ENCODE measurements around the gene GARIN5B.

Gene GARIN5B

GRCh38 chr19:55314396-55314795 lies 48.7 kb downstream of the GARIN5B start:
- Histone ChIP-seq H3K27ac (ENCODE audit: low read depth, low read length) (no peak overlapping the region), H2AFZ (ENCODE audit: low read length, unreplicated experiment) (no peak overlapping the region)

GRCh38 chr19:55312621-55313512 lies 50.2 kb downstream of the GARIN5B start:
- Histone ChIP-seq H3K79me2 (ENCODE audit: control insufficient read depth, insufficient read depth, low read length, unreplicated experiment) (no peaks in the 10 kb centered on the region), H3K27me3 (ENCODE audit: insufficient read depth, low read length) (no peaks in the 10 kb centered on the region), H3K4me1 (ENCODE audit: control insufficient read depth, insufficient read depth, low read length, unreplicated experiment) (no peaks in the 10 kb centered on the region), H3K36me3 (ENCODE audit: insufficient read depth, low read length) (no peaks in the 10 kb centered on the region), H3K27ac (ENCODE audit: low read depth, low read length) (no peak overlapping the region), H3K4me3 (ENCODE audit: low read depth, low read length) (no peak overlapping the region), H2AFZ (ENCODE audit: low read length, unreplicated experiment) (no peak overlapping the region)

More at GRCh38 chr19:55314396-55314795, 48.7 kb downstream of the GARIN5B start:
- H3K36me3 ChIP-seq (ENCODE audit: insufficient read depth, low read length): no peaks in the 10 kb centered on the region
- no peaks in the 10 kb centered on the region for H3K79me2 ChIP-seq (ENCODE audit: control insufficient read depth, insufficient read depth, low read length, unreplicated experiment)
- no peaks in the 10 kb centered on the region for H3K27me3 ChIP-seq (ENCODE audit: insufficient read depth, low read length)
- H3K4me1 ChIP-seq (ENCODE audit: control insufficient read depth, insufficient read depth, low read length, unreplicated experiment): no peaks in the 10 kb centered on the region
- H3K4me3 ChIP-seq (ENCODE audit: low read depth, low read length): no peak overlapping the region

- no peak overlapping the region for H3K27ac ChIP-seq (ENCODE audit: low read depth, low read length)
- no peak overlapping the region for H3K4me3 ChIP-seq (ENCODE audit: low read depth, low read length)
- H3K36me3 ChIP-seq (ENCODE audit: insufficient read depth, low read length): no peaks in the 10 kb centered on the region
- no peaks in the 10 kb centered on the region for H3K79me2 ChIP-seq (ENCODE audit: control insufficient read depth, insufficient read depth, low read length, unreplicated experiment)
- H3K4me1 ChIP-seq (ENCODE audit: control insufficient read depth, insufficient read depth, low read length, unreplicated experiment): no peaks in the 10 kb centered on the region
- no peaks in the 10 kb centered on the region for H3K27me3 ChIP-seq (ENCODE audit: insufficient read depth, low read length)
- H2AFZ ChIP-seq (ENCODE audit: low read length, unreplicated experiment): no peak overlapping the region
Observed at GRCh38 chr19:55311797-55312196, 51.3 kb downstream of the GARIN5B start.

GRCh38 chr19:55311397-55311796 lies 51.7 kb downstream of the GARIN5B start:
- Histone ChIP-seq H3K79me2 (ENCODE audit: control insufficient read depth, insufficient read depth, low read length, unreplicated experiment) (no peaks in the 10 kb centered on the region), H3K27ac (ENCODE audit: low read depth, low read length) (no peak overlapping the region), H3K36me3 (ENCODE audit: insufficient read depth, low read length) (no peaks in the 10 kb centered on the region), H2AFZ (ENCODE audit: low read length, unreplicated experiment) (no peak overlapping the region), H3K4me1 (ENCODE audit: control insufficient read depth, insufficient read depth, low read length, unreplicated experiment) (no peaks in the 10 kb centered on the region), H3K27me3 (ENCODE audit: insufficient read depth, low read length) (no peaks in the 10 kb centered on the region), H3K4me3 (ENCODE audit: low read depth, low read length) (no peak overlapping the region)

GRCh38 chr19:55310498-55310897 lies 52.6 kb downstream of the GARIN5B start:
- Histone ChIP-seq H3K36me3 (ENCODE audit: insufficient read depth, low read length) (no peaks in the 10 kb centered on the region), H3K4me3 (ENCODE audit: low read depth, low read length) (no peak overlapping the region), H3K27me3 (ENCODE audit: insufficient read depth, low read length) (no peaks in the 10 kb centered on the region), H2AFZ (ENCODE audit: low read length, unreplicated experiment) (no peak overlapping the region), H3K27ac (ENCODE audit: low read depth, low read length) (no peak overlapping the region), H3K79me2 (ENCODE audit: control insufficient read depth, insufficient read depth, low read length, unreplicated experiment) (no peaks in the 10 kb centered on the region), H3K4me1 (ENCODE audit: control insufficient read depth, insufficient read depth, low read length, unreplicated experiment) (no peaks in the 10 kb centered on the region)

GRCh38 chr19:55309448-55309847 lies 53.6 kb downstream of the GARIN5B start:
- Histone ChIP-seq H3K27me3 (ENCODE audit: insufficient read depth, low read length) (no peaks in the 10 kb centered on the region), H3K36me3 (ENCODE audit: insufficient read depth, low read length) (no peaks in the 10 kb centered on the region), H3K4me3 (ENCODE audit: low read depth, low read length) (no peak overlapping the region), H2AFZ (ENCODE audit: low read length, unreplicated experiment) (no peak overlapping the region), H3K4me1 (ENCODE audit: control insufficient read depth, insufficient read depth, low read length, unreplicated experiment) (no peaks in the 10 kb centered on the region), H3K79me2 (ENCODE audit: control insufficient read depth, insufficient read depth, low read length, unreplicated experiment) (no peaks in the 10 kb centered on the region), H3K27ac (ENCODE audit: low read depth, low read length) (no peak overlapping the region)

GRCh38 chr19:55308281-55308680 lies 54.8 kb downstream of the GARIN5B start:
- Histone ChIP-seq H3K79me2 (ENCODE audit: control insufficient read depth, insufficient read depth, low read length, unreplicated experiment) (no peaks in the 10 kb centered on the region), H3K27ac (ENCODE audit: low read depth, low read length) (no peak overlapping the region), H2AFZ (ENCODE audit: low read length, unreplicated experiment) (no peak overlapping the region), H3K36me3 (ENCODE audit: insufficient read depth, low read length) (no peaks in the 10 kb centered on the region), H3K27me3 (ENCODE audit: insufficient read depth, low read length) (no peaks in the 10 kb centered on the region), H3K4me3 (ENCODE audit: low read depth, low read length) (no peak overlapping the region), H3K4me1 (ENCODE audit: control insufficient read depth, insufficient read depth, low read length, unreplicated experiment) (no peaks in the 10 kb centered on the region)

- Histone ChIP-seq H3K4me3 (ENCODE audit: low read depth, low read length) (no peak overlapping the region), H3K4me1 (ENCODE audit: control insufficient read depth, insufficient read depth, low read length, unreplicated experiment) (no peaks in the 10 kb centered on the region), H3K36me3 (ENCODE audit: insufficient read depth, low read length) (no peaks in the 10 kb centered on the region), H2AFZ (ENCODE audit: low read length, unreplicated experiment) (no peak overlapping the region), H3K27ac (ENCODE audit: low read depth, low read length) (no peak overlapping the region), H3K27me3 (ENCODE audit: insufficient read depth, low read length) (no peaks in the 10 kb centered on the region), H3K79me2 (ENCODE audit: control insufficient read depth, insufficient read depth, low read length, unreplicated experiment) (no peaks in the 10 kb centered on the region)
Observed at GRCh38 chr19:55306712-55307111, 56.3 kb downstream of the GARIN5B start.

GRCh38 chr19:55305983-55306562 lies 57.0 kb downstream of the GARIN5B start:
- no peaks in the 10 kb centered on the region for H3K4me1 ChIP-seq (ENCODE audit: control insufficient read depth, insufficient read depth, low read length, unreplicated experiment)
- no peaks in the 10 kb centered on the region for H3K27me3 ChIP-seq (ENCODE audit: insufficient read depth, low read length)
- no peak overlapping the region for H2AFZ ChIP-seq (ENCODE audit: low read length, unreplicated experiment)
- no peaks in the 10 kb centered on the region for H3K79me2 ChIP-seq (ENCODE audit: control insufficient read depth, insufficient read depth, low read length, unreplicated experiment)
- H3K36me3 ChIP-seq (ENCODE audit: insufficient read depth, low read length): no peaks in the 10 kb centered on the region
- H3K4me3 ChIP-seq (ENCODE audit: low read depth, low read length): no peak overlapping the region
- no peak overlapping the region for H3K27ac ChIP-seq (ENCODE audit: low read depth, low read length)

- H3K4me1 ChIP-seq (ENCODE audit: control insufficient read depth, insufficient read depth, low read length, unreplicated experiment): no peaks in the 10 kb centered on the region
- H3K4me3 ChIP-seq (ENCODE audit: low read depth, low read length): no peak overlapping the region
- no peaks in the 10 kb centered on the region for H3K79me2 ChIP-seq (ENCODE audit: control insufficient read depth, insufficient read depth, low read length, unreplicated experiment)
- no peaks in the 10 kb centered on the region for H3K27me3 ChIP-seq (ENCODE audit: insufficient read depth, low read length)
- no peaks in the 10 kb centered on the region for H3K36me3 ChIP-seq (ENCODE audit: insufficient read depth, low read length)
- H2AFZ ChIP-seq (ENCODE audit: low read length, unreplicated experiment): no peak overlapping the region
- H3K27ac ChIP-seq (ENCODE audit: low read depth, low read length): no peak overlapping the region
Observed at GRCh38 chr19:55305491-55305890, 57.6 kb downstream of the GARIN5B start.

- Histone ChIP-seq H3K36me3 (ENCODE audit: insufficient read depth, low read length) (no peaks in the 10 kb centered on the region), H3K27ac (ENCODE audit: low read depth, low read length) (no peak overlapping the region), H3K27me3 (ENCODE audit: insufficient read depth, low read length) (no peaks in the 10 kb centered on the region), H3K4me3 (ENCODE audit: low read depth, low read length) (no peak overlapping the region), H3K79me2 (ENCODE audit: control insufficient read depth, insufficient read depth, low read length, unreplicated experiment) (no peaks in the 10 kb centered on the region), H3K4me1 (ENCODE audit: control insufficient read depth, insufficient read depth, low read length, unreplicated experiment) (no peaks in the 10 kb centered on the region), H2AFZ (ENCODE audit: low read length, unreplicated experiment) (no peak overlapping the region)
Observed at GRCh38 chr19:55304980-55305379, 58.1 kb downstream of the GARIN5B start.

Measured in ACC112 (cell line).